CD4-positive, alpha-beta T cell treated with Interleukin-15 for 4 hours (primary cell): ENCODE measurements around the gene VTI1A.
"Not testable (repeated sequence)": the region's sequence is repeated elsewhere in the genome, so short reads cannot be mapped to it uniquely, and the experiment has no call there.

Experiments
- DNase-seq: peaks from one replicate; pipeline ENCODE4 v3.0.0-alpha.2; 2020; ENCODE audit warnings: low spot score

The VTI1A gene

GRCh38 chr10:112446855-112447619 is at the start of gene VTI1A, which contains the start of gene ZDHHC6:
Gene VTI1A, plus strand, starts transcription at chr10:112447215. Its CDS starts 159 bp downstream, at chr10:112447374.
Gene ZDHHC6, minus strand, starts transcription at chr10:112446914. Its CDS starts 1,478 bp downstream, at chr10:112445436.
- DNase-seq = peak; percentile 81

- no peak for DNase-seq
These were observed 49.4 kb upstream of the VTI1A start for GRCh38 chr10:112397592-112397991.

- DNase-seq = no peak
These were observed 44.1 kb upstream of the VTI1A start for GRCh38 chr10:112402917-112403316.

- DNase-seq = no peak
These were observed 42.4 kb upstream of the VTI1A start for GRCh38 chr10:112404617-112405016.

GRCh38 chr10:112406806-112407205 is 40.2 kb upstream of the VTI1A start:
- not testable (repeated sequence) for DNase-seq

- no peak for DNase-seq
These were observed 39.3 kb upstream of the VTI1A start for GRCh38 chr10:112407696-112408095.

GRCh38 chr10:112409299-112409698 is 37.7 kb upstream of the VTI1A start:
- DNase-seq = no peak

GRCh38 chr10:112409755-112410154 is 37.3 kb upstream of the VTI1A start:
- DNase-seq = no peak

GRCh38 chr10:112412696-112413095 is 34.3 kb upstream of the VTI1A start:
- DNase-seq = no peak

- DNase-seq = no peak
These were observed 25.3 kb upstream of the VTI1A start for GRCh38 chr10:112421731-112422130.

- no peak for DNase-seq
These were observed 22.4 kb upstream of the VTI1A start for GRCh38 chr10:112424651-112425050.

GRCh38 chr10:112426111-112426510 is 20.9 kb upstream of the VTI1A start:
- no peak for DNase-seq

GRCh38 chr10:112429147-112429546 is 17.9 kb upstream of the VTI1A start:
- no peak for DNase-seq

- no peak for DNase-seq
These were observed 17.3 kb upstream of the VTI1A start for GRCh38 chr10:112429654-112430230.

GRCh38 chr10:112433136-112433535 is 13.9 kb upstream of the VTI1A start:
- no peak for DNase-seq

- DNase-seq = peak; percentile 13
These were observed 11.9 kb upstream of the VTI1A start for GRCh38 chr10:112434988-112435619.

- DNase-seq = no peak
These were observed 8.7 kb upstream of the VTI1A start for GRCh38 chr10:112438356-112438755.

GRCh38 chr10:112441520-112441919 is 5.5 kb upstream of the VTI1A start:
- DNase-seq = no peak

GRCh38 chr10:112442063-112442462 is 5.0 kb upstream of the VTI1A start:
- no peak for DNase-seq

- DNase-seq = peak; percentile 9
These were observed 760 bp upstream of the VTI1A start for GRCh38 chr10:112446055-112446854.

- no peak for DNase-seq
These were observed 559 bp downstream of the VTI1A start for GRCh38 chr10:112447620-112447928.

- no peak for DNase-seq
These were observed 1.9 kb downstream of the VTI1A start for GRCh38 chr10:112448888-112449287.
